PC-3 (cell line): ENCODE measurements around the gene UMPS. TPM values are rescaled to one million over a fixed set of nuclear protein-coding genes. Genes with fewer than 3 reads are reported as not detected.

Experiments
- ATAC-seq: fragments of 200-7000 bp; cut with Tn5 transposase; 2 replicates; pipeline ENCODE4 v1.9.1; 2020; ENCODE audit warnings: mild to moderate bottlenecking, moderate library complexity
- BruUV-seq: library from RNA; stranded (reverse); fragments of 400-500 nt; replicated peaks from 2 replicates; lab custom pipeline; 2021; lab: Mats Ljungman, UMichigan
- CTCF ChIA-PET: fragments of 300-600 bp; sonication (Branson Sonifier 250); formaldehyde crosslinking; loops from one replicate; lab custom pipeline; 2022; ENCODE audit warnings: antibody characterized with exemption; lab: Charles Lee
- POLR2A ChIA-PET: fragments of 300-600 bp; sonication (Branson Sonifier 250); formaldehyde crosslinking; loops from one replicate; lab custom pipeline; 2022; ENCODE audit warnings: antibody characterized with exemption; ENCODE audit not compliant: unreplicated experiment; lab: Charles Lee
- DNase-seq: peaks from one replicate; pipeline ENCODE4 v3.0.0-alpha.2; 2015
- H2AFZ ChIP-seq: fragments of 300-600 bp; sonication (generic); 2 replicates; pipeline ENCODE4 v1.6.0; 2016; ENCODE audit warnings: antibody characterized with exemption, low read length
- H3F3A ChIP-seq: fragments of 300-600 bp; sonication (generic); one replicate; pipeline ENCODE4 v1.6.0; 2017; ENCODE audit warnings: antibody characterized with exemption, low read length, control low read depth, mild to moderate bottlenecking; ENCODE audit not compliant: unreplicated experiment
- H3K27ac ChIP-seq: fragments of 300-600 bp; sonication (generic); 2 replicates; pipeline ENCODE4 v1.5.1; 2016; ENCODE audit warnings: mild to moderate bottlenecking, low read length
- H3K27me3 ChIP-seq: fragments of 300-600 bp; sonication (generic); 2 replicates; pipeline ENCODE4 v1.6.1; 2016; ENCODE audit warnings: low read length, mixed read lengths
- H3K36me3 ChIP-seq: fragments of 300-600 bp; sonication (generic); 2 replicates; pipeline ENCODE4 v1.6.1; 2016; ENCODE audit warnings: low read depth, mixed run types, low read length, mixed read lengths
- H3K4me1 ChIP-seq: fragments of 300-600 bp; sonication (generic); 2 replicates; pipeline ENCODE4 v1.5.1; 2016; ENCODE audit warnings: low read length; ENCODE audit not compliant: insufficient read depth
- H3K4me2 ChIP-seq: fragments of 300-600 bp; sonication (generic); 2 replicates; pipeline ENCODE4 v1.6.0; 2016; ENCODE audit warnings: low read length
- H3K4me3 ChIP-seq: fragments of 300-600 bp; sonication (generic); 2 replicates; pipeline ENCODE4 v1.5.1; 2016; ENCODE audit warnings: mild to moderate bottlenecking, low read length, mixed read lengths
- H3K79me2 ChIP-seq: fragments of 300-600 bp; sonication (generic); 2 replicates; pipeline ENCODE4 v1.6.1; 2017; ENCODE audit warnings: low read length, mixed read lengths
- H3K9ac ChIP-seq: fragments of 300-600 bp; sonication (generic); 2 replicates; pipeline ENCODE4 v1.6.0; 2016; ENCODE audit warnings: mild to moderate bottlenecking, low read length
- H3K9me2 ChIP-seq: fragments of 300-600 bp; sonication (generic); replicated peaks from 2 replicates; pipeline ENCODE4 v1.6.1; 2016; ENCODE audit warnings: mixed run types, low read length, mixed read lengths
- H3K9me3 ChIP-seq: fragments of 300-600 bp; sonication (generic); 2 replicates; pipeline ENCODE4 v1.6.1; 2016; ENCODE audit warnings: low read length, mixed read lengths
- H4K20me1 ChIP-seq: fragments of 300-600 bp; sonication (generic); 2 replicates; pipeline ENCODE4 v1.6.1; 2016; ENCODE audit warnings: low read length, mixed read lengths
- EZH2 ChIP-seq: fragments of 300-600 bp; sonication (generic); IDR thresholded peaks from one replicate; pipeline ENCODE4 v1.6.1; 2017; ENCODE audit warnings: antibody characterized with exemption, mild to moderate bottlenecking, low read length; ENCODE audit not compliant: unreplicated experiment
- EZH2phosphoT487 ChIP-seq: fragments of 300-600 bp; sonication (generic); IDR thresholded peaks from 2 replicates; pipeline ENCODE4 v1.6.1; 2018; ENCODE audit warnings: mild to moderate bottlenecking, antibody characterized with exemption, low read length, borderline replicate concordance
- intact Hi-C: fragments of 100-400 bp; cut with micrococcal nuclease; formaldehyde crosslinking; loops from 2 replicates; pipeline ENCODE4 v1.9.0; 2023
- total RNA-seq: library from RNA; depleted of rRNA; stranded (reverse); fragments of >200 nt; gene quantifications from 2 replicates; pipeline ENCODE4 v1.2.3, GENCODE V29; 2014
- TF ChIP-seq, protein P1 (sequence below): fragments of 300-600 bp; sonication (generic); conservative IDR thresholded peaks from 2 replicates; pipeline ENCODE4 v1.5.1; 2017; ENCODE audit warnings: antibody characterized with exemption, low read depth, mild to moderate bottlenecking, low read length

UMPS gene
- total RNA-seq, 1 experiment from 2014 or later: 38.4 TPM

GRCh38 chr3:124783696-124784095, 53.4 kb downstream of the UMPS start:
- intact Hi-C loops: no loop called here
- H3K27ac ChIP-seq: no peak overlapping the region
- no TSS peak for BruUV-seq

GRCh38 chr3:124784686-124785382, 54.6 kb downstream of the UMPS start:
- ChIA-PET CTCF (no interaction called here), POLR2A (no interaction called here)
- peaks cover 6% of the 10 kb centered on the region for H3K4me1 ChIP-seq

More at GRCh38 chr3:124783696-124784095, 53.4 kb downstream of the UMPS start:
- ChIA-PET CTCF (no interaction called here), POLR2A (no interaction called here)
- H3K9ac ChIP-seq: no peak overlapping the region
- peaks cover 6% of the 10 kb centered on the region for H3K4me1 ChIP-seq
- no peaks in the 10 kb centered on the region for H3K9me3 ChIP-seq
- no peak overlapping the region for H3K4me3 ChIP-seq
- no peak overlapping the region for H3K4me2 ChIP-seq
- no peaks in the 10 kb centered on the region for H3K36me3 ChIP-seq
- no peaks in the 10 kb centered on the region for H3K27me3 ChIP-seq
- H3K79me2 ChIP-seq: no peaks in the 10 kb centered on the region
- no peaks in the 10 kb centered on the region for H3F3A ChIP-seq
- H3K9me2 ChIP-seq: no peaks in the 10 kb centered on the region
- no peaks in the 10 kb centered on the region for H4K20me1 ChIP-seq
- H2AFZ ChIP-seq: no peak overlapping the region
- TF ChIP-seq, protein P1, sequence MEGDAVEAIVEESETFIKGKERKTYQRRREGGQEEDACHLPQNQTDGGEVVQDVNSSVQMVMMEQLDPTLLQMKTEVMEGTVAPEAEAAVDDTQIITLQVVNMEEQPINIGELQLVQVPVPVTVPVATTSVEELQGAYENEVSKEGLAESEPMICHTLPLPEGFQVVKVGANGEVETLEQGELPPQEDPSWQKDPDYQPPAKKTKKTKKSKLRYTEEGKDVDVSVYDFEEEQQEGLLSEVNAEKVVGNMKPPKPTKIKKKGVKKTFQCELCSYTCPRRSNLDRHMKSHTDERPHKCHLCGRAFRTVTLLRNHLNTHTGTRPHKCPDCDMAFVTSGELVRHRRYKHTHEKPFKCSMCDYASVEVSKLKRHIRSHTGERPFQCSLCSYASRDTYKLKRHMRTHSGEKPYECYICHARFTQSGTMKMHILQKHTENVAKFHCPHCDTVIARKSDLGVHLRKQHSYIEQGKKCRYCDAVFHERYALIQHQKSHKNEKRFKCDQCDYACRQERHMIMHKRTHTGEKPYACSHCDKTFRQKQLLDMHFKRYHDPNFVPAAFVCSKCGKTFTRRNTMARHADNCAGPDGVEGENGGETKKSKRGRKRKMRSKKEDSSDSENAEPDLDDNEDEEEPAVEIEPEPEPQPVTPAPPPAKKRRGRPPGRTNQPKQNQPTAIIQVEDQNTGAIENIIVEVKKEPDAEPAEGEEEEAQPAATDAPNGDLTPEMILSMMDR: no peak
- TF ChIP-seq EZH2: no peak
- no peak for TF ChIP-seq EZH2phosphoT487
- no peak for ATAC-seq
- DNase-seq: no peak

More at GRCh38 chr3:124784686-124785382, 54.6 kb downstream of the UMPS start:
- Histone ChIP-seq H3K79me2 (no peaks in the 10 kb centered on the region), H3K36me3 (no peaks in the 10 kb centered on the region), H3F3A (no peaks in the 10 kb centered on the region), H3K9me2 (no peaks in the 10 kb centered on the region), H4K20me1 (no peaks in the 10 kb centered on the region), H3K4me2 (no peak overlapping the region), H3K27ac (no peak overlapping the region), H3K9me3 (no peaks in the 10 kb centered on the region), H2AFZ (no peak overlapping the region), H3K9ac (no peak overlapping the region), H3K27me3 (no peaks in the 10 kb centered on the region), H3K4me3 (no peak overlapping the region)
- BruUV-seq: no TSS peak
- no peak for DNase-seq
- intact Hi-C loops: no loop called here
- ATAC-seq: no peak
- TF ChIP-seq EZH2 (no peak), EZH2phosphoT487 (no peak)
- TF ChIP-seq, protein P1: no peak
